HL-60/S4 (cell line): ENCODE measurements around the gene GRIN2A.

Source experiments
- in situ Hi-C: fragments of 300-500 bp; cut with MboI; formaldehyde crosslinking; loops from 2 replicates; pipeline ENCODE4 v1.14.3; 2022; ENCODE audit warnings: low sequenced_read_pairs

Gene GRIN2A

DNA sequence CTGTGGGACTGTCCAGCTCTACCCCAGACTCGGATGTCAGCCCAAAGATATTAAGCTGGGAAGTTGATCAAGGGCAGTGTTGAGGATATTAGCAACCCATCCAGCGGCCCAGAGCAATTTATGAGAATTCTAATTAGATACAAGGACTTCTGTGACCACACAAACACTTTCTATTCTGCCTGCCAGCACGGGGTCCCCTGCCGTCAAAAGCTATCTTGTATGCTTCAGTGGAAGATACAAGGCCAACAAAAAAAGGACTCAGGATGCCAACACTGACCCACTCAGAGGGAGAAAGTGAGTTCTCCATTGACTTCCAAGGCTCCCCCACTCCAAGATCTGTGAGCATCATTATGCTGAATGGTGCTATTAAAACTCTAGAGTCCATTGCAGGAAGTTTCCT is 390.7 kb downstream of the GRIN2A start:
- in situ Hi-C loops = no loop called here

DNA sequence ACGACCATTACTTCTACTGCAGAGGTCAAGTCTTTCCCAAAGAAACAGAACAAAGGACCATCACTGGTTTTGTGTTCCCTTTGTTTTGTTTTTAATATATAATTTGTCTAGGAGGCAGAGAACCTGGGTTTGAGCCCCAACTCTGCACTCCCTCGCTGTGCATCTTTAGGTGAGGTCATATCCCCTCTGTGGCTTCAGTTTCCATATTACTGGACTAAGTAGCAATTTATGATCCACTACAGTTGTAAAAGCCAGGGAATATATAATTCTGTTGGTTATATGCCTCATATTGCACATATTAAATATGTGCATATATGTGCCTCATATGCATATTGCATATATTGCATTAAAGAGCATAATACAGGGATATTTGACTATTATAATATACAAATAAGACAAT is 392.0 kb downstream of the GRIN2A start:
- in situ Hi-C loops = no loop called here

GRCh38 chr16:9787717-9788116 is 394.5 kb downstream of the GRIN2A start:
- in situ Hi-C loops = no loop called here

DNA sequence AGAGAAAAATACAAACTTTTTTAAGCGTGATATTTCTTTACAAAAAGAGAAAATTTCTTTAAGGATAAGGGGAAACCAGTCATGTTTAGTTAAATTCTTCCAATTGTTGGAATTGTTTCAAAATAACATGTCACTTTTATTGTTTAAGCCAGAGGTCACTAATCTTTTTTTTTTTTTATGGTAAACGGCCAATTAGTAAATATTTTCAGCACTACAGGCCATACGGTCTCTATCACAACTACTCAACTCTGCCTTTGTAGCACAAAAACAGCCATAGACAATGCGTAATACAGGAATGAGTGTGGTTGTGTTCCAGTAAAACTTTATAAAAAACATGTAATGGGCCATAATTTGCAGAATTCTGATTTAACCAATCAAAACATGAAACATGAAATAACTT is 401.4 kb downstream of the GRIN2A start:
- in situ Hi-C loops = no loop called here

DNA sequence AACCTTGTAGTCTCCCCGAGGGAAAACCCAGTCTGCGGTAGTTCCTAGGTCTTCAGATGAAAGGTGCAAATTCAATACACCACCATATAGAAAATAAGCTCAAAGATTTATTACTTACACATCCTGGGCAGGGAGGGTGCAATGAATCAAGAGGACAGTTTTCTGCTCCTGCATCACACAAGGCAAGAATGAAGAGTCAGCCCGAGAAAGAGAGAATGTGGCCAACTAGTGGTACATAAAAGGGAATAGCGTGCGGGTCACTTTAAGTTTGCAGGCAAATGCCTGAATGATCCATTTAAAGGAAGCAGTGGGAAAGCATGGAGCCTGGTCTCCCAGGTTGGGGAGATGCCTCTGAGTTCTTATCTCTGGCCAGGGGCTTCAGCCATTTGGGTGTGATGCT is 403.4 kb downstream of the GRIN2A start:
- in situ Hi-C loops = no loop called here

DNA sequence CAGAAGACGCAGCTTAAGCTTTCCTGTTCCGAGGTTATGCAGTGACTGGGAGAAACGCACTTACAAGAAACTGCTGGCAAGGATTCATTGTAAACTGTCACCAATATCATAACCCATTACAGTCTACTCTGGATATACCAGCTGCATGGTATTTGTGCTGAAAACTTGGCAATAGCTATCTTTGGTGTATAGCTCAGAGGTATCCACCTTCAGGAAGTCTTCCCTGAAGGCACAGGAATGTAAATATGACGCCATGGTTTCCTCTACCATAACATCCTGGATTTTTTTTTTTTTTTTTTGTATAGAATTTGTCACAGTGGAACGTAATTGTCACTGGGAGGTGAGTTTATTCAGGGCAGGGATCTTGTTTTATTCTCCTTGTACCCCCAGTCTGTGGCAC is 406.2 kb downstream of the GRIN2A start:
- in situ Hi-C loops = no loop called here

- in situ Hi-C loops = no loop called here
Observed at GRCh38 chr16:9773289-9773688, 408.9 kb downstream of the GRIN2A start.

DNA sequence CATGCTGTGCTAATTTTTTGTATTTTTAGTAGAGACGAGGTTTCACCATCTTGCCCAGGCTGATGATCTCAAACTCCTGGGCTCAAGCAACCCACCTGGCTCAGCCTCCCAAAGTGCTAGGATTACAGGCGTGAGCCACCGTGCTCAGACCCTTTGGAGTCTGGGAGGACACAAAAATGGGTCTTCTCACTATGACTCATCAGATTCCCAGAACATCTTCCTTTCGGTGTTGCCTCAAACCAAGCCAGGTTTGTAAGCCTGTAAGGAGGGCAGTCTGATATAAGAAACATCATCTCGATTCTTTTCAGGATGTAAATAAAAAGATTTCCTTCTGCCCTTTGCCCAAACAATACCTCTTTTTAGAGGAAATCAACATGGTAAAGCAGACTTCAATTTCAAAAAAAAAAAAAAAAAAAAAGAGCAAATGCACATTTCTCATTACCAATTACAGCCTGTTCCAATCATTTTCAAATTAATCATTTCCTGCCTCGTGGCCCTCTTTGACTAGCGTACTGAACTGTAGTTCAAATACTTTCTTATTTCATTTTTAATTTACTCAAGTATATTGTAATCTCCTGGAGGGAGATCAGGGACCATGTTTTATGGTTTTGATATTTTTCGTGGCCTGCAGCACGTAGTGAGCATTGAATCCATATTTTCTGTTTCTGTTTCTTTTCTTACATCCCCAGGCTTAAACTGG is 409.6 kb downstream of the GRIN2A start:
- in situ Hi-C loops = no loop called here

DNA sequence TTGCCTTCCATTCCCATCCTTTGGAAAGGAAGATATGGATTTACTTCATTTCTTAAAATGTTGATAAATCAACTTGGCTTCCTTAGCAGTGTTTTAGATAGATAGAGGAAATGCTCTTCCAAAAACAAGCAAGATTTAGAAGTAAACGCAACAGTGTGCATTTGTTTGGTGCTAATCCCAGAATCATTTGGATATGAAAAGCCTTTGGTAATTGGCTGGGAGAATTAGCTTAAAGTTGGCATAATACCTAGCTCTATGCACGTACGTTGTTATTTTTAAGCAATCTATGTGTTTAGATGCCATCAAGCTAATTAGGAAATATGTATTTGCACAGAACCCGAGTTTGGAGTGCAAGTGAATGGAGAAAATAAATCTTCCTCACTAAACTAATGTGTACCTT is 415.3 kb downstream of the GRIN2A start:
- in situ Hi-C loops = no loop called here

DNA sequence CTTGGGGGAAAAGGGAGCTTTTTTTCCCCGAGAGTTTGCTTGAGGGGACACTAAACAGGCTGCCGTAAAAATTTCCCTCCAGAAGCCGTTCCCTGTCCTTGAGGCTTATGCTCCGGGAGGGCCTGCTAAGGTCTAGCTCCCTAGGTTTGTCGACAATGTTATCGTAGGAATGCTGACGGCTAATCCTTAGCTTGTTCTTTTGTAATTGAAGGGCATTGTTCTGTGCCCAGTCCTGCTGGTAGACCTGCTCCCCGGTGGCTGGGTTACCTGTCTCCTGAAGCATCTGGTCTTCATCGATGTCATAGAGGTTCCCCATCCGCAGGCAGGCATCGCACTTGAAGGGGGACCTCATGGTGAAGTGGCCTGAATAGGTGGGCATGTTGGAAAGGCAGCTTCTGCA is 418.7 kb downstream of the GRIN2A start:
- in situ Hi-C loops = no loop called here

DNA sequence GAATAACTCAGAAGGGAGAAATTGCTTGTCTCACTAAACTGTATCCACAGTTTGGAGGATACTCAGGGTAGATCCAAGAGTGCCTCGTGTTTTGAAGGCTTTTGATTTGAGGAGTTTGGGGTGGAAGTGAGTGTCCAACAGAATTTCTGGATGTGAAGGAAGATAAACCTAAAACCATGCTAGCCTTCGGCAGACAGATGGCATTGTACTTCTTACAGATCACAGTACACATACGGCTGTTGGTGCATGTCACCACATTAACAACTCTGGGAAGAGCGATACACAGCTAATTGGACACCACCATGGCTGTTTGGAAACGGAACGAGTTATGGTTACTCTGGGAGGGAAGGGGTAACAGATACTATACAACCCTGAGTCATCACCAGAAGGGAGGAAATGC is 420.4 kb downstream of the GRIN2A start:
- in situ Hi-C loops = no loop called here

GRCh38 chr16:9757687-9758086 is 424.5 kb downstream of the GRIN2A start:
- in situ Hi-C loops = no loop called here

GRCh38 chr16:9756434-9756833 is 425.8 kb downstream of the GRIN2A start:
- in situ Hi-C loops = no loop called here

- in situ Hi-C loops = no loop called here
Observed at GRCh38 chr16:9755081-9755480, 427.1 kb downstream of the GRIN2A start.

- in situ Hi-C loops = no loop called here
Observed at GRCh38 chr16:9741776-9742175, 440.5 kb downstream of the GRIN2A start.

DNA sequence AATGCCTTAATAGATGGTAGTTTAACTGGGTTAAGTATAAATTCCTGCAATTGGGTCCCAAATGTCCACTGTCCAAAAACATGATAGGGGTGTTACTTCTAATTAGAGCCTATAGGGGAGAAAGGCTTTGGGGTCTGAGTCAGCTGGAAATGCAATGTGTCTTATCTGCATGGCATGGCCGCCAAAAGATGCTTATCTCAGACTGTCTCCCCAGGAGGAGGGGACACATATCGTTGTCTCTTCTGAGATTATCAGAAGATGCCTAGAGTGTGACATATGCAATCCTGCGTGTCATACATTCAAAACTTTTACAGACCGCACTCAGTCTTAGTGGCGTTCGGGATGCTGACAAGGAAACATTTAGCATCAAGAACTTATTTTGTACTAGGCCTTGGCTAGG is 442.9 kb downstream of the GRIN2A start:
- in situ Hi-C loops = no loop called here

GRCh38 chr16:9738690-9739089 is 443.5 kb downstream of the GRIN2A start:
- in situ Hi-C loops = no loop called here

DNA sequence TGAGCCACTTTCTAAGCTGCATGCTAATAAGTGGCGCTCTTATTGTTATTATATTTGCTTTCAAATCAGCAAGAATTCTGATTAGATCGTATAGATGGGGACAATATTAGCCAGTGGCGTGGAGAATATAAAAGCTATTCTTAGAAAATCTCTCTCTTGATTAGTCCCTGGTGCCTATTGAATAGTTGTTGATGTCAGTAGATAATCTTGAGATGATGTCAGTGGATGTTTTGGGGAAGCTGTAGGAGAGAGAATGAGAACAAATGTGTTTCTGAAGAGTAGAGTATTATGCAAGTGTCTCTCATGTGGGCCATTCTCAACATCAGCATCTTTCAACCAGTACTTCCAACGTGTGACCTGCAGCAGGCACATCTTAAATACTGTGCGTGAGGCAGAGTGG is 445.7 kb downstream of the GRIN2A start:
- in situ Hi-C loops = no loop called here

- in situ Hi-C loops = no loop called here
Observed at GRCh38 chr16:9723136-9723535, 459.1 kb downstream of the GRIN2A start.

DNA sequence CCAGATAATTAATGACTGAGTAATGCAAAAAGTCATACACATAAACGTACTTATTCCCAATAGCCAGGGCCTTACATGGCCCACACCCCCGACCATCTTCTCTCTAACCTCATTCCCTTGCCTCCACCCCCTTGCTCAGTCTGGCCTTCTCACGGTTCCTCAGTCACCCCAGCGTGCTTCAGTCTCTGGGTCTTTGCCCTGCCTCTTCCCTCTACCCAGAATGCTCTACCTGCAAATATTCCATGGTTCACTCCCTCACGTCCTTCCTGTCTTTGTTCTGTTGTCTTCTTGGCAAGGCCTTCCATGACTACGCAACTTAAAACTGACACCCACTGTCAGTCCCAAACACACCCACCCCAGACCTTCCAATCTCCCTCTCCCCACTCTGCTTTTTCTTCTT is 468.3 kb downstream of the GRIN2A start:
- in situ Hi-C loops = no loop called here

GRCh38 chr16:9713156-9713555 is 469.1 kb downstream of the GRIN2A start:
- in situ Hi-C loops = no loop called here

- in situ Hi-C loops = no loop called here
Observed at GRCh38 chr16:9708972-9709620, 473.1 kb downstream of the GRIN2A start.
